HG03039 (cell line): ENCODE data around the gene LGR4.

ENCODE experiments used
- ATAC-seq: cut with Tn5 transposase; IDR thresholded peaks from one replicate; pipeline ENCODE4 v1.9.1; 2021; ENCODE audit warnings: mild to moderate bottlenecking, moderate library complexity; ENCODE audit not compliant: unreplicated experiment

Gene LGR4

DNA sequence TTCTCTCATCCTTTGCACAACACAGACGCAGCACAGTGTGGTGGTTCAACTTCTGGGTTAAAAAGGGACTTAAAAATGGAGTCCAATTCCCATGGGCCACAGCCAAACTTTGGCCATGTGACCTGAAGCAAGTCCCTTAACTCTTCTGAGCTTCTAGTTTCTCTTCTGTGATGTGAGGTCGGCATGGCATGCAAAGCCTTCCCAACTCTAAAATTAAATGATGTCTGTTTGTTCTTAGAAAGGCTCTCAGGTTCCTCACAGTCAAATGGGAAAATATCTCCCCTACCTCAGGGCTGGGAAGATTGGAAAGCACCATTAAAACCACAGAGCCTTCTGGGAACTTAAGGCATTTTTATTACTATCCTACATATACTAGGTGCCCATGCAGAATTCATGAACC, 38.8 kb downstream of the LGR4 start:
- ATAC-seq: no peak

- ATAC-seq: no peak
These were observed 40.8 kb downstream of the LGR4 start for GRCh38 chr11:27431808-27432207.

GRCh38 chr11:27429761-27430393, 42.7 kb downstream of the LGR4 start:
- ATAC-seq: no peak

- ATAC-seq: no peak
These were observed 45.2 kb downstream of the LGR4 start for GRCh38 chr11:27427183-27427980.

GRCh38 chr11:27425814-27426213, 46.8 kb downstream of the LGR4 start:
- ATAC-seq: no peak

- no peak for ATAC-seq
These were observed 49.5 kb downstream of the LGR4 start for GRCh38 chr11:27423125-27423524.

- ATAC-seq: no peak
These were observed 50.6 kb downstream of the LGR4 start for GRCh38 chr11:27421819-27422494.

DNA sequence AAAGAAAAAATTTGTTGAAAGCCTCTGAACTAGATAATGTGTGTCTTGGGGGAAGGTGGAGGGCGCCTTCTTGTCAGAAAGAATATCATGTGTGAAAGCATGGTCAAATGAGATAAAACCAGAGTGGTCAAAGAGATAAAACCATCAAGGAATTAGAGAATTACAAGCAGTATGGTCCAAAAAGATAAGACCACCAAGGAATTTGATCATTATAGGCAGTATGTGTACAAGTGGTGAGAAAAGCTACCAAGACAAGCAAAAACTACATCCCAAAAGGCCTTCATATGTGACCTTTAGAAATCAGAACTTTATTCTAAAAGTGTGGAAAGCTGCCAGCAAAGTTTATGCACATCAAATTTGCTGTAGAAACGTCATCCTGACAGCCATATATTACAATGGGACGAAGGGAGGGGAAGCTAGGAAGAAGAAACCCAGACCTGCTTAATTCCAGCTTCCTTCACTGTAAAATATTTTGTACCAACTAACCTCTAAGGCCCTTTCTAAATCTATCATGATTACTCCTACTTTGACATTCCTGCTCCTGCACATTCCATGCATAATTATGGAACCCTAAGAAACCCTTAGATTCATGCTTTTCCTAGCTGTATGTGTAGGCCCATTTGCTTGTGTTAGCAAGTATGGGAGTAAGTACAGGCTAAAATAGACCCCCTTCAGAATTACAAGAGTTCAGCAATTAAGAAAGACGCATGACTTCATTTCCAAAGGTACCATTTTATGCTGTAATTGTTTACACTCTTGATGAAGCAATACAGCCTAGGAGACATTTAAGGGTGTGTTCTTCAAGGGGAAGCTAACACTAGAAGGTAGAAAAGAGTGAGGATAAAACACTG, 51.6 kb downstream of the LGR4 start:
- ATAC-seq: no peak

DNA sequence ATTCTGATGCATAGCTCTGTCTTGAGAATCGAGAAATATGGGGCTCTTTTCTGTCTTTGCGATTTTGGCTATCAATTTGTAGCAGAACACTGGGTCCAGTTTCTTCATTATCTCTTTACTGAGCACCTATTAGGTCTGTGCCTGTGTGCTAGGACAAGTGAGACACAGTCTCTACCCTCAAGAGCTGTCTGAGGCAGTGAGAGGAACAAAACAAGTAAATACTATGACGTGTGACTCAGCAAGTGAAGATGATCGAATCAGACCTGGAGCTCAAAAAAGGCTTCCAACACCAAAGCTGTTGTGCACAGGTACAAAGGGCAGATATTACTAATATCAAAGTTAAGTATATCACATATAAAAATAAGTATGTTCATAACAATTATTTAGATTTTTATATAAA, 52.4 kb downstream of the LGR4 start:
- no peak for ATAC-seq

DNA sequence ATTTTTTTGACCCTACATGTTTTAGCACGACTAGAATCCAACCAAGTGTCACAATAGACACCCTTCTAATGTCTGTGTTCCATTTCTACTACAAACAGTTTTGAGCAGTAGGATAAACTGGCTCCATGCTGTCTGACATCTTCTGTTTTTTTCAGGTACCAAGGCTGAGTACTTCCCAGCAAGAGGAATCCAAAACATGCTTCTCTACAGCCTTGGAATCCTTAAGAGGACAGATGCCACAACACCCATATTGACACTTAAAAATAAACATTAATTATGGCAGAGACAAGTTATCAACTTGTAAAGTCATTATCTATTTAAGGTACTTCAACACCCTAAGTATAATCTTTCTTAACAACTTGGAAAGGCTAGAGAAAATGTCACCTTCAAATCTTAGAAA, 54.2 kb downstream of the LGR4 start:
- no peak for ATAC-seq

DNA sequence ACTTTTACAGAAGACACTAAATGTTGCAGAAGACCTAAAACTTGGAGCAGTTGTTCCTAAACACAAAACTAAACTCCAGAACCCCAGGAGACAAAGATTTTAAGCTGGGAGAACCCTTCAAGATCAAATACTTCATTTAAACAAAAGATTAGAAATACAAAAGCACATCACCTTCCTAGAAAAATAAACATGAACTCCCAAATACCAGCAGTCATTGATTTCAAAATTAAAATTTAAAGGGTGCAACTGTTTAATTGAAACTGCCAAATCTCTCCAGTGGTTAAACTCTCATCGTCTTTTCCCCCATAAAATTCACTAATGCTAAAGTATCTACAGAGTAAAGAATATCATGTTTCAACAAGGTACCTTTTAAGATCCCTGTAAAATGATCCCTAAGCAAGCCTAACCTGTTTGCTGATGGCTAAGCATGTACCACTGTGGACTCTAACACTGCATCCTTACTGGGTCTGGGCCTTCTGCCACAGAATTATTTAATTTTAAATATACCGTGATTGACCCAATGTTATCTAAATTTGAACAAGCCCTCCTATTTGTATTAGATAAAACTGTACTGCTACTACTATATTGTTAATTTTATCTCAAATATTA, 55.9 kb downstream of the LGR4 start:
- ATAC-seq: no peak

DNA sequence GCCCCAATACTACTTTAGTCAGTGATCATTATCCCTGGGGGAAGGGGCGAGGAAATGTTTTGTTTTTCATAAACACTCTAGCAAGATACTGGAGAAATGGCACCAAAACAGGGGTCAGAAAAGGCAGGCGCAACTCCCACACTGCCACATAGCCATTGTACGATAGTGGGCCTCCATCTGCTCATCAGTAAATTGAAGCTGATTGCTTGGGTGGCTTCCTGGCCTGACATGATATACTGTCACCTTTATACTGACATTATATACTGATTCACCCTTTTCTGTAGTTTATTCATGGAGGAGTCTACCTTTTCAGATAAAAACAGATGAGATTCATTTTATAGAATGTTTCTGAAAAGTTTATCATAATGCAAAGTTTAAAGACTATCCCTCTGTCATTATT, 57.9 kb downstream of the LGR4 start:
- ATAC-seq: no peak

- ATAC-seq: no peak
These were observed 59.4 kb downstream of the LGR4 start for GRCh38 chr11:27413218-27413617.

DNA sequence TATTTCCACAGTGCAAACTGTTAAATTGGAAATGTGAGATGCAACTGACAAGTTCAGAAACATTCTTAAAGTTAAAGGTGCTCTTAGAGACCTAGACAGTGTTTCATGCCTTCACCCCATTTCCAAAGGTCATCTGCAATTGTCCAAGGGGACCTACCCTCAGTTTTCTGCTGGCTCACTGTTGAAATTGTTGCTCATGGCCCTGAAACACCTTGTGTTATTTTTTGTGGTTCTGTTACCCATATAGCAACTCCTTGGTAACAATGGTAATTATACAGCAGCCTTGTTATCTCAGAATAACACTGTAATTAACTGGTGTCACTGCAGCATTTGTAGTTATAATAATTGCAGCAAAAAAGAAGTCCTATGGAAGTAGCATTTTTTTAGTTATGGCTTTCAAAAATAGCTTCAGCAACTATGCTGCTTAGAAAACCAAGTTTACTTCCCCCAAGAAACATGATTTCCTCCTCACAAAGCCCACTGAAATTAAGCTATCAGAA, 60.3 kb downstream of the LGR4 start:
- no peak for ATAC-seq

DNA sequence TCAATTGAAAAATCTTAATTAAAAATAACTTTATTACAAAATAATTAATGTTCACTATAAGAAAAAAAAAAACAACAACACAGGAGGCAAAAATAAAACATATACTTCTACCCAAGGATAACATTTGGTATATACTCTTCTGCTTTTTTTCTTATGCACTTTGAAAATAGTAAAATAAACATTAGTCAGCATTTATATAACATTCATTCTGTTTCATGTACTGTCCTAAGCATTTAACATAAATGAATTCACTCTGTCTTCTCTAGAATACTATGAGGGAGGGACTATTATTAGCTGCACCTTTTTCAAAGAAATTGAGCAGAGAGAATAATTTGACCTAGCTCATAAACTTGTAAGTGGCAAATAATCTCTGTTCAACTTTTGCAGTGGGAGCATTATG, 61.3 kb downstream of the LGR4 start:
- ATAC-seq: no peak

- ATAC-seq: no peak
These were observed 62.3 kb downstream of the LGR4 start for GRCh38 chr11:27410272-27410671.

- ATAC-seq: no peak
These were observed 62.8 kb downstream of the LGR4 start for GRCh38 chr11:27409742-27410141.

DNA sequence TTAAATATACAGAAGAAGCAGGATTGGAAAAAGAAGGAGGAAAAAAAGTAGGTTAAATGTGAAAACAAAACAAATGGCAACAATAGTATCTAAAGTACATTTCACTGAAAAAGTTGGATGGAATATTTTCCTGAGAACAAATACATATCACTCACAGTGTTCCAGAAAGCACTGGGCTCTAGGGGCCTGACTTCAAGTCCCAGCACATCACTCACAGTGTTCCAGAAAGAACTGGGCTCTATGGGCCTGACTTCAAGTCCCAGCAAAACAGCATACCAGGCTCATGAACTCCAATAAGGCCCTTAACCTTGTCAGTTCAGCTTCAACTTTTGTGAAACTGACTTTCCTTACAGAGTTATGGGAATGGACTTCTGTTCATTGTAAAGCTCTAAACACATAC, 63.5 kb downstream of the LGR4 start:
- ATAC-seq: no peak

- no peak for ATAC-seq
These were observed 64.3 kb downstream of the LGR4 start for GRCh38 chr11:27408246-27408800.
